Breast epithelium (tissue), 4 donors: ENCODE data around the gene IL25. TPM values are rescaled to one million over a fixed set of nuclear protein-coding genes. Genes with fewer than 3 reads are reported as not detected.

Source experiments
- DNase-seq, 2 donors: peaks; one replicate each; pipeline ENCODE4 v3.0.0-alpha.2; 2019; ENCODE audit warnings: low spot score in 2 of 2
- H3K27ac ChIP-seq, 2 donors: fragments of 200-600 bp; sonication (generic) in 1 of 2; one replicate each; pipeline ENCODE4 v1.5.1; 2016 to 2019; ENCODE audit warnings: mild to moderate bottlenecking in 1 of 2
- H3K27me3 ChIP-seq, 2 donors: fragments of 200-600 bp; sonication (generic) in 1 of 2; one replicate each; pipeline versions ENCODE4 v1.5.1 to v1.6.0; 2017 to 2019; ENCODE audit warnings: control low read depth in 1 of 2, mild to moderate bottlenecking in 1 of 2
- H3K36me3 ChIP-seq: fragments of 200-600 bp; one replicate; pipeline ENCODE4 v1.5.1; 2019
- H3K4me1 ChIP-seq, 2 donors: fragments of 200-600 bp; sonication (generic); one replicate each; pipeline ENCODE4 v1.5.1; 2016 to 2019; ENCODE audit warnings: control low read depth in 1 of 2
- H3K4me3 ChIP-seq, 3 donors: fragments of 200-600 bp; sonication (generic); 1 replicate in 2 of 3; 2 replicates in 1 of 3; pipeline ENCODE4 v1.5.1; 2016 to 2019; ENCODE audit warnings: mild to moderate bottlenecking in 3 of 3, moderate library complexity in 2 of 3
- H3K9me3 ChIP-seq, 2 donors: fragments of 200-600 bp; sonication (generic) in 1 of 2; one replicate each; pipeline ENCODE4 v1.5.1; 2016 to 2019; ENCODE audit warnings: control low read depth in 1 of 2
- POLR2A ChIP-seq: fragments of 450-650 bp; IDR thresholded peaks from one replicate; pipeline ENCODE4 v1.6.1; 2016; ENCODE audit warnings: antibody characterized with exemption, mild to moderate bottlenecking, moderate library complexity
- POLR2AphosphoS5 ChIP-seq, 3 donors: sonication (generic); formaldehyde crosslinking; IDR thresholded peaks; one replicate each; pipeline ENCODE4 v1.6.1; 2017; ENCODE audit warnings: antibody characterized with exemption in 3 of 3
- intact Hi-C: fragments of 100-400 bp; cut with DNase I; formaldehyde crosslinking; loops from one replicate; pipeline ENCODE4 v1.15.1; 2023; ENCODE audit warnings: low total_unique reads
- total RNA-seq, 3 donors: library from RNA; depleted of rRNA; stranded (reverse); fragments of >200 nt; gene quantifications; one replicate each; pipeline ENCODE4 v1.1.0, GENCODE V29; 2016
- TF ChIP-seq, protein P1 (sequence below), 3 donors: fragments of 450-650 bp; IDR thresholded peaks; one replicate each; pipeline ENCODE4 v1.5.1; 2016 to 2017; ENCODE audit warnings: antibody characterized with exemption in 3 of 3, mild to moderate bottlenecking in 3 of 3, moderate library complexity in 3 of 3

The IL25 gene
- total RNA-seq, 3 donors from 2014 or later: not detected

DNA sequence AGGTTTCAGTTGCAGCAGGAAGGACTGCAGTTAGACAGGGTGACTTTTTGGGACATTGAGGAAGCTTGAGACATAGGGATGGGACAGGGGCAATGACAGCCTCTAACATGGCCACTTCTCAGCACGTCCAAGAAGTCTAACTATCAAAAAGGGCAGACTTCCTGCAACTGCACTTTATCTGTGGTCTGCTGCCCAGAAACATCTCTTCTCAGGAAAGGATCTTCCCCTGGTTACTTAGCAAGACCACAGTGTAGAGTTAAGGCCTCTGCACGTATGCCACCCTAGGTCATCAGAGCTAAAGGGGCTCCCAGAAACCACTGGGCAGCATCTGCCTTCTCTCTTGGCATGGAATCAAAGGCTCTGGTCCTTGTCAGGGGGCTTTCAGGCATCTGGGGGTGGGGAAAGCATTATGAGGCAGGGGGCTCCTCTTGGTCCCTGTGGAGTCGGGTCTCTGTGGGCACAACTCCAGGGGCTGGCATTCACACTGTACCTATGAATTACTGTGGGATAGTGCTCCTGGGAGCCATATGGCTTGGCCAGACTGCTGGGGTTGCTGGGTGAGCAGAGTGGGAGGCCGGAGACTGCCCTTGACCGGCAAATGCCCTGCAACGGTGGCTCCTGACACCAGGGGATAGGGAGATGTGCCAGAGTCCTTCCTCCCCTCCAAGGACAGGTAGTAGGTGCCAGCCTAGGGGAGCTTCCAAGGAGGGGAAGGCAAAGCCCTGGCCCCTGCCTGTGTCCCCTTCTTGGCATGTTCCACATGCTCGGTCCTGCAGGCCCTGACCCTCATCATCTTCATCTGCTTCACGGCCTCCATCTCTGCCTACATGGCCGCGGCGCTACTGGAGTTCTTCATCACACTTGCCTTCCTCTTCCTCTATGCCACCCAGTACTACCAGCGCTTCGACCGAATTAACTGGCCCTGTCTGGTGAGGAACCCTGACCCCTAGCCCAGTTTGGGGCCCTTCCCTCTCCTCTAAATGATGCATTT lies 5.3 kb downstream of the IL25 start:
- H3K27ac ChIP-seq: no peak overlapping the region
- DNase-seq: no peak
- intact Hi-C loops: loop anchor here (5.0 kb wide), 1 partner anchor 51 kb away; no protein-coding TSS in a partner anchor
- no peaks in the 10 kb centered on the region for H3K9me3 ChIP-seq
- H3K4me1 ChIP-seq: peaks cover 0 to 5% of the 10 kb centered on the region in 2 donors
- H3K27me3 ChIP-seq: no peaks in the 10 kb centered on the region
- H3K4me3 ChIP-seq: no peak overlapping the region
- no peak for TF ChIP-seq POLR2AphosphoS5 (IDR thresholded peaks at IDR 0.05)
- H3K36me3 ChIP-seq: no peaks in the 10 kb centered on the region

DNA sequence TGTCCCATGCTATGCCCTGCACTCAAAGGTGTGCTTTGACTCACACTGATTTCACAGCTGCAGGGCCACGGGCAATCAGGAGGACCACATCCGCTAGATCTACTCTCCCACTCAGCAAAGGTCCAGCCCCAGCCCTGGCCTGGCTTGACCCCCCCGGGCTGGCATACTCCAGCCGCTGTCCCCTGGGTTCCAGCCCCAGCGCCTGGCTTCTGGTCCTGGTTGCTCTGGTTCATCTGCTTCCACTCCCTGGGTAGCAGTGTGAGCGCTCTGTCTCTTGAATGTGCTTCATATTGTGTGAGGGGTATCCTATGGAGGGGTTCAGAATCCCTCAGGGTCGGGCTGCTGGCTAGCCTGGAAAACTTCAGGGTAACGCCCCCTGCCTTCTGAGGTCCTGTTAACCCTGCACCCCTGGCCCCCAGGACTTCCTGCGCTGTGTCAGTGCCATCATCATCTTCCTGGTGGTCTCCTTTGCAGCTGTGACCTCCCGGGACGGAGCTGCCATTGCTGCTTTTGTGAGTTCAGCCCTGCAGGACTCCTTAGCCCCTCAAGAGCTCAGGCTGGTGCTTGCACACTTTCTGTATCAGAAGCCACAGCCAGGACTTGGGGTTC lies 6.1 kb downstream of the IL25 start:
- H3K36me3 ChIP-seq: no peaks in the 10 kb centered on the region
- DNase-seq: no peak
- H3K4me1 ChIP-seq: peaks cover 0 to 5% of the 10 kb centered on the region in 2 donors
- no peak overlapping the region for H3K27ac ChIP-seq
- no peaks in the 10 kb centered on the region for H3K9me3 ChIP-seq
- TF ChIP-seq POLR2A (no peak), POLR2AphosphoS5 (IDR thresholded peaks at IDR 0.05) (no peak)
- TF ChIP-seq, protein P1, sequence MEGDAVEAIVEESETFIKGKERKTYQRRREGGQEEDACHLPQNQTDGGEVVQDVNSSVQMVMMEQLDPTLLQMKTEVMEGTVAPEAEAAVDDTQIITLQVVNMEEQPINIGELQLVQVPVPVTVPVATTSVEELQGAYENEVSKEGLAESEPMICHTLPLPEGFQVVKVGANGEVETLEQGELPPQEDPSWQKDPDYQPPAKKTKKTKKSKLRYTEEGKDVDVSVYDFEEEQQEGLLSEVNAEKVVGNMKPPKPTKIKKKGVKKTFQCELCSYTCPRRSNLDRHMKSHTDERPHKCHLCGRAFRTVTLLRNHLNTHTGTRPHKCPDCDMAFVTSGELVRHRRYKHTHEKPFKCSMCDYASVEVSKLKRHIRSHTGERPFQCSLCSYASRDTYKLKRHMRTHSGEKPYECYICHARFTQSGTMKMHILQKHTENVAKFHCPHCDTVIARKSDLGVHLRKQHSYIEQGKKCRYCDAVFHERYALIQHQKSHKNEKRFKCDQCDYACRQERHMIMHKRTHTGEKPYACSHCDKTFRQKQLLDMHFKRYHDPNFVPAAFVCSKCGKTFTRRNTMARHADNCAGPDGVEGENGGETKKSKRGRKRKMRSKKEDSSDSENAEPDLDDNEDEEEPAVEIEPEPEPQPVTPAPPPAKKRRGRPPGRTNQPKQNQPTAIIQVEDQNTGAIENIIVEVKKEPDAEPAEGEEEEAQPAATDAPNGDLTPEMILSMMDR (IDR thresholded peaks at IDR 0.05): no peak
- H3K4me3 ChIP-seq: no peak overlapping the region
- intact Hi-C loops: loop anchor here (5.0 kb wide), 1 partner anchor 51 kb away; no protein-coding TSS in a partner anchor
- H3K27me3 ChIP-seq: no peaks in the 10 kb centered on the region

DNA sequence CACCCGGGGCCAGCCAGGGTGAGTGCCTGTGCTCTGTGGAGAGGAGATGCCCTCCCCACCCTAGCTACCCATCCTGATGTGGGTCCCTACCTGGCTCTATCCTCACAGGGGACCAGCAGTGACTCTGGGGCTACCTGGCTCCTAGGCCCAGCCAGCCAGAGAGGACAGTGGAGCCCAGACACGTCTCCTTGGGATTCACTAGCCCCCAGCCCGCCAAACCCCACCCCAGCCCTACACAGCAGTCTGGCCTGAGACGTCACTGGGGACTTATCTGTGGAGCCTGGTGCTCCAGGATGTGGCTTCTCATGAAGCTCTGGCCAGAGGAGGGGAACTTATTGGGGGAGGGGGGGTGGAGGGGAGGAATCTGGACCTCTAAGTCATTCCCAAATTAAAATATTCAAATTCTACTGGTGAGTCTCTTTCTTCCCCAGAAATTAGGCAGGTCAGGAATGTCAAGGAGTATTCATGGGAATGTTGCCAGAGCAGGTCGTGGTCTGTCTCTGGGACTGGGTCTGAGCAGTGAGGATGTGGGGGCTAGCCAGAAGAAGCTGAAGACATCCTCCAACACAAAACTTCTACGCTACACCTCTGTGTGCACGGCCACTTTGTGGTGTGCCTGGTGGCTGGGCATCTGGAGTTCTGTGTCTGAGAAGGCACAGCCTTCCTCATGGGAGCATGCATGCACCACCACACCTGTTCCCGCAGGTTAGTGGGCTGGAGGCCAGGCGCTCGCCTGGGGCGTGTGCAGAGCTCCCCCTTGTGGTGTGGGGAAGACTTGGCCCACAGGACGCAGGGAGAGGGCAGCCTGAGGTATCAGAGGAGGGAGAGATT lies 7.0 kb downstream of the IL25 start:
- no peak overlapping the region for H3K4me3 ChIP-seq
- H3K27me3 ChIP-seq: no peaks in the 10 kb centered on the region
- no peak overlapping the region for H3K27ac ChIP-seq
- H3K4me1 ChIP-seq: peaks cover 0 to 5% of the 10 kb centered on the region in 2 donors
- intact Hi-C loops: loop anchor here (5.0 kb wide), 1 partner anchor 52 kb away; no protein-coding TSS in a partner anchor
- no peaks in the 10 kb centered on the region for H3K36me3 ChIP-seq
- H3K9me3 ChIP-seq: no peaks in the 10 kb centered on the region
- TF ChIP-seq POLR2A: no peak
- TF ChIP-seq, protein P1 (IDR thresholded peaks at IDR 0.05): peak; percentile 63 to 96 (median 86)
- peak; percentile 60 to 80 (median 62) for TF ChIP-seq POLR2AphosphoS5 (IDR thresholded peaks at IDR 0.05)
- peak; percentile 62 to 77 for DNase-seq

DNA sequence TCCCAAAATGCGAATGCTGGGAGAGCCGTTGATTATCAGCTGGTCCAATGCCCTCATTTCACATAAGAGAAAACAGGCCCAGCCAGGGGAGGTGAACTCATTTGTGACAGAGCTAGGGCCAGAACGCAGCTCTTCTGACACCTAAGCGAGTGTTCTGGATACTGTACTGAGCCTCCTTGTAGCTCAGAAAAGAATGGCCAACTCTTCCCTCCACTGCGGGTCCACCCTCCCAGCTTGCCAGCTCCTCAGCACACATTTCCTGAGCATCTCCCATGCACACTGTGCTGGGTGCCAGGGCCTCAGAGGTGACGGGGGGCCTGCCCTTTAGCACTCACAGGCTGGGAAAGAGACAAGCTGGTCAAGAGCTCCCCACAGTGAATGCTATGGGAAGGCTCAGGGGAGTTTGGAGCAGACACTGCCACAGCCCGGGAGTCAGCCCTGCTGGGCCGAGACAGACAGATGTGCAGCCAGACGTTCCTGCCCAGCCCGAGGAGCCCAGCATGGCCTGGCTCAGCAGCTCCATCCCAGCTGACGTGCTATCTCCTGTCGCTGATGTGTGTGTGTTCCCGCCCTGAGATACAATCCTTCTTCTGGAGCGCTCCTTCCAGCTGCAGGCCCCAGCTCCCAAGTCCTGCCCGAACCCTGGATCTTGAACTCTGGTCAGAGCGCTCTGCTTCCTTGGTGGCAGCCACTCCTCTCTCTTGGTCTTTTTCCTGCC lies 7.7 kb downstream of the IL25 start:
- H3K27ac ChIP-seq: no peak overlapping the region
- no peaks in the 10 kb centered on the region for H3K9me3 ChIP-seq
- no peaks in the 10 kb centered on the region for H3K27me3 ChIP-seq
- H3K36me3 ChIP-seq: no peaks in the 10 kb centered on the region
- TF ChIP-seq POLR2A: no peak
- TF ChIP-seq POLR2AphosphoS5 (IDR thresholded peaks at IDR 0.05): no peak
- TF ChIP-seq, protein P1 (IDR thresholded peaks at IDR 0.05): no peak
- no peak overlapping the region for H3K4me3 ChIP-seq
- peaks cover 0 to 5% of the 10 kb centered on the region in 2 donors for H3K4me1 ChIP-seq
- intact Hi-C loops: no loop called here
- DNase-seq: no peak

DNA sequence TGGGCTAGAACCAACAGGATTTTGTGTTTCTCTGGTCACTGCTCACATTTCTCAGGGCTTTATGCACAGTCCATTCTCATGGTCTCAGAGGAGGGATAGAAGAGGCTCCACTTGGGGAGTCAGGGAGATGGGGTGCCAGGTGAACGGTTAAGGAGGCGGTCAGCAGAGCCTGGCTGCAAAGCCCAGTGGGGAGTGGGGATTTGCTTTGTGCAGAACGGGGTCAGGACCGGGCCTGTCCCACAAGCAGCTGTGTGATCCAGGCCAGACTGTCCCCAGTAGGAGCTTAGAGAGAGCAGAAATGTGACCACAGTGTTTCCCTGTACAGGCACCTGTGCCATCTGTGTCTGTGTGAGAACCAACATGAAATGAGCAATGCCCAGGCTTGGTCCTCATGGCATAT lies 8.4 kb downstream of the IL25 start:
- intact Hi-C loops: no loop called here
- no peaks in the 10 kb centered on the region for H3K36me3 ChIP-seq
- TF ChIP-seq POLR2A: no peak
- TF ChIP-seq, protein P1 (IDR thresholded peaks at IDR 0.05): no peak
- no peak for TF ChIP-seq POLR2AphosphoS5 (IDR thresholded peaks at IDR 0.05)
- DNase-seq: no peak
- no peak overlapping the region for H3K27ac ChIP-seq
- no peaks in the 10 kb centered on the region for H3K27me3 ChIP-seq
- H3K9me3 ChIP-seq: no peaks in the 10 kb centered on the region
- H3K4me1 ChIP-seq: peaks cover 0 to 5% of the 10 kb centered on the region in 2 donors
- no peak overlapping the region for H3K4me3 ChIP-seq
